Regular cardiac myocyte (primary cell): ENCODE data around the gene CFAP97. TPM values are rescaled to one million over a fixed set of nuclear protein-coding genes. Genes with fewer than 3 reads are reported as not detected.

Experiments used
- total RNA-seq: library from RNA; depleted of rRNA; stranded (reverse); fragments of >200 nt; gene quantifications from 2 replicates; pipeline ENCODE4 v1.2.3, GENCODE V29; 2014

CFAP97 gene
- 45.2 and 45.9 TPM in 2 replicates for total RNA-seq

GRCh38 chr4:185203486-185204237, at the start of gene CFAP97:
Gene CFAP97, minus strand, starts transcription at chr4:185204000. Its CDS starts 12,804 bp downstream, at chr4:185191196.

GRCh38 chr4:185209031-185209851, 5.4 kb upstream of the CFAP97 start, which contains the start of gene SNX25:
Gene SNX25, plus strand, starts transcription at chr4:185209598. Its CDS starts 229 bp downstream, at chr4:185209827.

GRCh38 chr4:185142912-185143600, 60.7 kb downstream of the CFAP97 start, which contains the start of gene SLC25A4:
Gene SLC25A4, plus strand, starts transcription at chr4:185143266. Its CDS starts 107 bp downstream, at chr4:185143373.

Other genes with a start within 250 kb of the CFAP97 start
- gene HELT, start 185.5 kb downstream of the CFAP97 start, total RNA-seq = not detected in 2 replicates
- gene SLC25A4, start 60.7 kb downstream of the CFAP97 start, total RNA-seq = 23.4 and 24.5 TPM in 2 replicates
- gene SNX25, start 5.6 kb upstream of the CFAP97 start, total RNA-seq = 52.0 and 89.1 TPM in 2 replicates
- 0.58 and 0.85 TPM in 2 replicates for gene LRP2BP, start 191.9 kb upstream of the CFAP97 start, total RNA-seq
- 15.3 and 41.2 TPM in 2 replicates for gene ANKRD37, start 192.8 kb upstream of the CFAP97 start, total RNA-seq
- 41.2 and 53.1 TPM in 2 replicates for gene UFSP2, start 222.0 kb upstream of the CFAP97 start, total RNA-seq